NB4 (cell line): ENCODE data around the gene CAPRIN1.

Experiments used
- MYC ChIP-seq: IDR thresholded peaks from 2 replicates; pipeline ENCODE4 v1.6.1; 2011; ENCODE audit warnings: low read depth, low read length
- TF ChIP-seq, protein P1 (sequence below): IDR thresholded peaks from one replicate; pipeline ENCODE4 v1.5.1; 2012; ENCODE audit warnings: low read depth, low read length
- TF ChIP-seq, protein P2 (sequence below): IDR thresholded peaks from 2 replicates; pipeline ENCODE4 v1.6.1; 2011; ENCODE audit warnings: low read depth, low read length

DNA sequence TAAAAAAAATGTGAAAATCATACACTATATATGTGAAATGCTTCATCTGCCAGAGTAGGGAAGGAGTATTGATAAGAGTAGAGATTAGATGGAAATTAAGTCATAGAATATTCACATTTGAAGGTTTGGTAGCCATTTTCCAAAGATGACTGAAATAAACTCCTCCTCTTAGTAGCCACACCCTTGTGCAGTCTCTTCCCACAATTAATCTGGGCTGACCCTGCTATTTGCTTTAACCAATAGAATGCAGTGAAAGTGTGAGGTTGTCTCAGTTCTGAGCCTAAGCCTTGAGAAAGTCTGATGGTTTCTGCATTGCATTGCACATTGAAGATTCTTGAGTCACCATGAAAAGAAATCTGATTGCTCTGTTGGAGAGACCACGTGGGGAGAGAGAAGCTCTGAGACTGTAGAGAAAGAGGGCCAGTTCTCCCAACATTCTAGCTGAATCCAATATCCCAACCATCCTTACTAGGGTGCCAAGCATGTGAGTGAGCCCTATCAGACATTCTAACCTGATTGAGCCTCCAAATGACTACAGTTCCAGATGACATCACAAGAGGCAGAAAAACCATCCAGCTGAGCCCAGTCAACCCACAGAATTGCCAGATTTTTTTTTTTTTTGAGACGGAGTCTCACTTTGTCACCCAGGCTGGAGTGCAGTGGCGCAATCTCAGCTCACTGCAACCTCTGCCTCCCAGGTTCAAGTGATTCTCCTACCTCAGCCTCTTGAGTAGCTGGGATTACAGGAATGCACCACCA is 29.4 kb upstream of the CAPRIN1 start:
- TF ChIP-seq, protein P1, sequence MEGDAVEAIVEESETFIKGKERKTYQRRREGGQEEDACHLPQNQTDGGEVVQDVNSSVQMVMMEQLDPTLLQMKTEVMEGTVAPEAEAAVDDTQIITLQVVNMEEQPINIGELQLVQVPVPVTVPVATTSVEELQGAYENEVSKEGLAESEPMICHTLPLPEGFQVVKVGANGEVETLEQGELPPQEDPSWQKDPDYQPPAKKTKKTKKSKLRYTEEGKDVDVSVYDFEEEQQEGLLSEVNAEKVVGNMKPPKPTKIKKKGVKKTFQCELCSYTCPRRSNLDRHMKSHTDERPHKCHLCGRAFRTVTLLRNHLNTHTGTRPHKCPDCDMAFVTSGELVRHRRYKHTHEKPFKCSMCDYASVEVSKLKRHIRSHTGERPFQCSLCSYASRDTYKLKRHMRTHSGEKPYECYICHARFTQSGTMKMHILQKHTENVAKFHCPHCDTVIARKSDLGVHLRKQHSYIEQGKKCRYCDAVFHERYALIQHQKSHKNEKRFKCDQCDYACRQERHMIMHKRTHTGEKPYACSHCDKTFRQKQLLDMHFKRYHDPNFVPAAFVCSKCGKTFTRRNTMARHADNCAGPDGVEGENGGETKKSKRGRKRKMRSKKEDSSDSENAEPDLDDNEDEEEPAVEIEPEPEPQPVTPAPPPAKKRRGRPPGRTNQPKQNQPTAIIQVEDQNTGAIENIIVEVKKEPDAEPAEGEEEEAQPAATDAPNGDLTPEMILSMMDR = no peak
- TF ChIP-seq MYC = no peak
- TF ChIP-seq, protein P2, sequence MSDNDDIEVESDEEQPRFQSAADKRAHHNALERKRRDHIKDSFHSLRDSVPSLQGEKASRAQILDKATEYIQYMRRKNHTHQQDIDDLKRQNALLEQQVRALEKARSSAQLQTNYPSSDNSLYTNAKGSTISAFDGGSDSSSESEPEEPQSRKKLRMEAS = no peak
